Endothelial cell of hepatic sinusoid (primary cell): Measurements from ENCODE around the gene CNMD.

Experiments
- in situ Hi-C: cut with HindIII; loops from 2 replicates; pipeline ENCODE4 v1.10.0; 2017; ENCODE audit warnings: low sequenced_read_pairs

CNMD gene

DNA sequence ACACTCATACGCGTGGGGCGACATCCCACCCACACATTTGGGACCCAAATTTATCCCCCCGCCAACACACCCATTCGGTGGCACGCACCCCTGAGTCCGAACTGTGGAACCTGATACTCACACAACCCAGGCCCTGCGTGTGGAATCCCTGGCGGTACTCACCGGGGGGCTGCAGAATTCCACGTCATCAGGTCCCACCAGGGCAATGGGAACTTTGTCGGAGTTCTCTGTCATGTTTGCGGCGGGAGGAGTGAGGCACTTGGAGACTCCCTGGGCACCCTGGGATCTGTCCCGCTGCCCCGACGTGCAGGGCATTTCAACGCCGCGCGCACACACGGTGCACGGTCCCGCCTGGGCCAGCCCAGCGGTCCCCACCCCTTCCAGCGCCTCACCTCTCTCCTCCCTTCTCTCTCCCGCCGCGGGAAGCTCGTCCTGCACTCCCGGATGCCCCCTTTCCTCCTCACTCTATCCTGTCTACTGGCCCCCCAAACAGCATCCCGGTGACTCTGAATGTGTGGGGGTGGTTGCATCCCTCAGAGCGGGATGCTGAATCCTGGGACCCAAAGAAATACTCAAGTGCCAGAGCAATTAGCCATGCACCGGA is at the start of gene CNMD:
TSS of gene CNMD (minus strand) at position 353 of the 604 bp plus-strand sequence. CDS start at position 234, 119 bp downstream.
- in situ Hi-C loops, result no loop called here

DNA sequence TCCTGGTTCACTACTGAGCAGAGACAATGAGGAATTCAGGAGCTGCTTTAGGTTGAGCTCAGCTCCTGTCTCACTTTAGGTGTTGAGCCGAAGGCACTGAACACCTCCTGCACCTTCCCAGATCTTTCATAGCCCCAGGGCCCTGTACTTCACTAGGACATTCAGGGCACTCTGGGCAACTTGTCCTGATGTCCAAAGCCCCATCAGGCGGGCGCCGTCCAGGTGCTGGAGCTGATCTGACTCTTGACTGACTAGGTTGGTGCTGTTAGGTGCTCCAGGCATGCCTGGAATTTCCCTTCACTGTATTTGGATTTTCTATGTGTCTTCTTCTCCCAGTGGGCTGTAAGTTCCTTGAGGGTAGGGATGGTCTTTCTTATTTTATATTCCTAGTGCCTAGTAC is 48.4 kb upstream of the CNMD start:
- in situ Hi-C loops, result no loop called here

DNA sequence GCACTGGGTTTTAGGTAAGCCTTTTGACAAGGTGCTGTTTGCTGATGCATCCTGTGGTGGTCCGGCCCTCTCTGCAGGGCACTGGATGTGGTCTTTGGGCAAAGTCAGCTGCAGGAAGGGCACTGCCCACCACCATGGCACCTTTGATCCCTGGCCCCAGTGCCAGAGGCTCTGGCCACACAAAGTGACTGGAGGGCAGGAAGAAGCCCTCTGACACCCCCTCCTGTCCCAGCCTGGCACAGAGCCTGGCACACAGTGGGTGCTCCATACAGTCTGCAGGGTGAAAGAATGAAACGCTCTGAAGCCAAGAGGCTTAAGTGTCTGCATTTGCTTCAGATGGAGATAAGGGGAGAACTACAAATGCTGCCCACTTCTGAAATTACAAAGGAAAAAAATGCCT is 47.6 kb upstream of the CNMD start:
- in situ Hi-C loops, result no loop called here

DNA sequence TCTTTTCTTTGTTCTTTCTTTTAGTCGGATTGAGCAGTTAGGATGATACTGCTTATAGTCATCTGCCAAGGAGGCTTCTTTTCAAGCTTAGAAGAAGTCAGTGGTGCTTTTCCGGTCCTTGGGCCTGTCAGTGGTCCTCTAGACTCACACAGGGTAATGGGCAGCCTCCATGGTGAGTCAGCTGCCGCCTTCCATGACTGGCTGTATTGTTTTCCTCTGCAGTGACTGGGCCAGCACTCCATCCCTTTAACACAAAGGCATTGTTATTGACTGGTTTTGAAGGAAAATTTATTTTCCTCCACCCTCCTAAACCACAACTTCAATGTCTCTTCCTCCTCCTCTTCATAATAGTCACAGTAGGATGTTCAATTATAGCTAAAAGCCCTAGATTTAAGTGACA is 47.1 kb upstream of the CNMD start:
- in situ Hi-C loops, result no loop called here

DNA sequence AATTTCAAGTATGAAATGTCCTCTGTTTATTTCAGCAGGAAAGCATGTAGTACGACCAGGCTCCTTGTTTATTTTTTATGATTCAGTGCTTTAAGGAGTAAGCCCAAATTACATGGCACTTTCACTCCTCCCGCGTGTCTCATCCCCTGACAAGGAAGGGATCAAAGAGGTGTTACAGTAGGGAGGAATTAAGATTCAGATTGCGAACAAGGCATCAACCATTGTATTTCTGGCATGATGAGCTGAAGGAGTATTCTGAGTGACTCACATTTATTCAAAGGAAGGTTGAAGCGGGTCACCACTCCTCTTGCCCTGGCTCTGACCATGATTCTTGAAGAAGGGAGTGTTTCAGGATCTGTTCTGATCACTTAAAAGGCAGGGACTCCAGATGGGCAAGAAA is 46.1 kb upstream of the CNMD start:
- in situ Hi-C loops, result no loop called here

DNA sequence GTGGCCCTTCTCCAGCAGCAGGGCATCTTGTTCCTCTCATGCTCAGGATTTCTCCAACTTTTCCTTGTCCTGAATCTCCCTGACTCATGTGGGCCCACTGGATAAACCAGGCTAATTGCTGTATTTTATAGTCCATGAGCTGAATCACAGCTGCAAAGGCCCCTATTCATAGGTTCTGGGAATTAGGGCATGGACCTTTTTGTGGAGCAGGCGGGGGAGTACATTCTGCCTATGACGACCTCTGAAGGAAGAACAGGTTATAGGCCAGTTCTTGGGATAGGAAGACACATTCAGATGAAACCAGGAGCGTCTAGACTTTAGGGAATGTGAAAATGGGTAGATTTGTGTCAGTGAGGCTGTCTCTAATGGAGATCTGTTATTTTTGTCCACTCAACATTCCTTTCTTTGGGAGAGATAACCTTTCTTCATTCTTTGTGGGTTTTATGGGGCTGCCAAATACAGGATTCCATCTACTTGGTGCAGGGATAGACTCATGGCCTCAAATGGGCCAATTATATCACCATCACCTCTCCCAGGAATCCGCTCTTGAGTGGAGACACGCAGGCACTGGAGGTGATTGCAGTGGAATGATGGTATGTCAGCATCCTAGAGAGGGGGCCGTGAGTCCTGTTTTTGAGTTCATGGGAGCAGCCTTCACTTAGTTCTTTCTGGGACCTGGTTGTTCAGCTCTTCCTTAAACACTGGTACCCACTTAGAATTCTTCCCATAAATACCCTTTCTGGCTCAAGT is 45.1 kb upstream of the CNMD start:
- in situ Hi-C loops, result no loop called here

DNA sequence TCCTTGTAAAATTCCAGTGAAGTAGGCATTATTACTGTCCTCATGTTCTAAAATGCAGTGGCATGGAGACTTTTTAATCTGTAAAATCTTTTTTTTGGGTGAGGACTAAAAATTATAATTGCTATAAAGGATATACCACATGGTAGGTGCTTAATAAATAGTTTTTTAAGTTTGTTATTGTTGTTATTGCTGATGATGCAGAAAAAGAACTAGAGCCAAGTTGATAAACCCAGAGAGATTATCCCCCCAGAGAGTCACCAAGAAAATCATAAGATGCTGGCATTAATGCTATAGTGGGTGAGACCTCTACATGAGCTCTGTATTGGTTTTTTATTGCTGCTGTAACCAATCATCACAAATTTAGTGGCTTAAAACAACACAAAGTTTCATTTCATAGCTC is 44.3 kb upstream of the CNMD start:
- in situ Hi-C loops, result no loop called here

DNA sequence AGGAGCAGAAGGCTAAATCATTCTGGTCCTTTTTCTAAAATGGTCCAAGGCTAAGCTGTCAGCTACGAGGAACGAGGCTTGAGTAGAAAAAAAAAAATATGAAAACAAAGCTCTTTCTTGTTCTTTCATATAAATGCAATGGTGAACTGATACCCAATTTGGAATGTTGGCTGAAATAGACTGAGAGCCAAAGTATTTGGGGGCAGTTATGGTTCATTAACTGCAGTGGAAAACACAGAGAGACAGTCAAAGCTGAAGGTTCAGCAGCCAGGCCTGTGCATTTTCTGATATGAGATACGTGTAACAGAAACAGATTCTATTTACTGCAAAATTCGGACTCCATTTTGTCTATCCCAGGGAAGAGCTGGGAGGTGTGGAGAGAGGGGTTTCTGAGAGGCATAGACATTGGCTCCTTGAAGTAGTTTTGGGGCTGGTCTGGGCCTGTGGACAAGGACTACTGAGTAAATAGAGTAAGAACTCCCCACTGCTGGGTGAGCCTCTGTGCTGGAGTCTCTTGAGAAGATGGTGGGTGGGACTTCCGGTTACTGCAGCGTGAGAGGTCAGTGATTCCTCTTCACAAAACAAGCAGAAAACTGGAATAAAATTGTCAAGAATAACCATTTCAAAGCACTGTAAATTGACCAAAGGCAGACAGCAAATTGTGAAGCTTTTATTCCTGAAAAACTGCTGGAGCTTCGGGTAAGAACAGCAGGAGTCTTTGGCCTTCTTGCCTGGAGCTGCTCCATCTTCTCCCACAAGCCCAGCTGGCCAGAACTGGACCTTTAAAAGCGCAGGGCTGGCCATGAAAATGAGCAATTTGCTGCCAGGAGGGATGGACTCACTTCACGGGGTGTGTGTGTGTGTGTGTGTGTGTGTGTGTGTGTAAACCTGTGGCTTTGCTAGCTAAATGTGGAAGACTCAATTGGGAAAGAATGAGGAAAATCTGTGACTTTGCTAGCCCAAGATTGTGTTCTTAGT is 43.1 kb upstream of the CNMD start:
- in situ Hi-C loops, result no loop called here

DNA sequence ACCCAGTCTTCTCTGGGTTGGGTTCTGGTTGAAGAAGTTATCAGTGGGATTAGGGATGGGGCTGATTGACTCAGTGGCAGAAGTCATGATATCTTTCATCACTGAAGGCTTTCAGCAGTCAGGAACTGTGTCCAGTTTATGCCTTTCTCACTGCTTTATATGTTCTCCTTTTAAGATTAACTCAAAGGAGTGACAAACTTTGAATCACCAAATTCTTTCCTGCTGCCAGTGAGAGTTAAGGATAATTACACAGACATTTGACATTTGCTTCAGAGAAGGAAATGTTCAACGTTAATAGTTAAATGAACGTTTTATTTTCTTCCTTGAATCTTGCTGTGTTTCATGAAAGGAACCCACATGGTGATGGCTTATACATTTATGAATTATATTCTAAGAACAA is 41.0 kb upstream of the CNMD start:
- in situ Hi-C loops, result no loop called here

DNA sequence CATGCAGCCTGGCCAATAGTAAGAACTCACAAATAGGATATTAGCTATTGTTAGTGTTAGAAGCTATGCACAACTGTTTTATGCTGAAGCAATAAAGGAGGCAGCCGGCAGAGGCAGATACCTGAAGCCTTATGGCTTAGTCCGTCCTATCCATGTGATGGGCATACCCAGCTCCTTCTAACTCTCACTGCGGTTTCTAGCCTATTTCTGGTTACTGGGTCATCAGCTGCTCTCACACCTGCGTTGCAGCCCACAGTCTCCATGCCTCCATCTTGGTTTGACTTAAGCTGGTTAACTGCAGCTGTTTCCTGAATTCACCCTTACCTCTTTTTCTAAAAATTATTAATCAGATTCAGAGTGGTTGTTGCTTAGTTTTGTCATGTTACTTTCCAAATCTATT is 40.5 kb upstream of the CNMD start:
- in situ Hi-C loops, result no loop called here

DNA sequence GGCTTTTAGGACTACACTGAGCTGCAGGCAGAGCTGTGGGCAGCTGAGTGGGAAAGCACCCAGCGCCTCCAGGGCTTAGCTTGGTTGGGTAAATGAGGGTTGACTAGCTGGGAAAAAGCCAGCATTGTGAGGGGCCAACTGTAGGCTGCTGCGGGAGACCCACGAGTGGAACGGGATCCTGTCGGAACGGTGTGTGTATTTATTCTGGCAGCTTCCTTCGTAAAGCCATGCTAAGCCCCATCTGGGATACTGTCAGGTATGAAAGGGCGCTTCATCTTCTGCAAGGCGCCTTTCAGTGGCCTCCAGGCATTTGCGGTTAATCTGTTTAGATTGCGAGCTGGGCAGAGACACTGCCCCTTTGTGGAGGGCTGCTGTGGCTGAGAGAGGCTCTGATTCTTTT is 39.5 kb upstream of the CNMD start:
- in situ Hi-C loops, result no loop called here

DNA sequence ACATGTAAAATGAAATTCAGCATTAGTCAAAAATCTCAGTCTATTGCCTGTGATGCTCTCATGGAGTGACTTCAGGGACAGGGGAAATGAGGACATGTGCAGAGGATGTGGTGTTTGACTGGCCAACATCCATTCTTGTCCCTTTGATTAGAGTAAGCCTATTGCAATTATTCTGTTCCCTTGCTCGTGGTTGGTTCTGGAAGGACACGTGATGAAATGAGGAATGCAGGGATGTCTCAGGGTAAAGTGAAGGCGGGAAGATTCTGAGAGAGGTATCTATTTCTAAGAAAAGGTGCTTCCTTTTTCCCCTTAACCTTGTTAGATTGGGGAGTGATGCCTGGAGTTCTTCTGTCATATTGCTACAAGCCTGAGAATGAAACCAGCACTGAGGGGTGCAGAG is 37.1 kb upstream of the CNMD start:
- in situ Hi-C loops, result no loop called here

DNA sequence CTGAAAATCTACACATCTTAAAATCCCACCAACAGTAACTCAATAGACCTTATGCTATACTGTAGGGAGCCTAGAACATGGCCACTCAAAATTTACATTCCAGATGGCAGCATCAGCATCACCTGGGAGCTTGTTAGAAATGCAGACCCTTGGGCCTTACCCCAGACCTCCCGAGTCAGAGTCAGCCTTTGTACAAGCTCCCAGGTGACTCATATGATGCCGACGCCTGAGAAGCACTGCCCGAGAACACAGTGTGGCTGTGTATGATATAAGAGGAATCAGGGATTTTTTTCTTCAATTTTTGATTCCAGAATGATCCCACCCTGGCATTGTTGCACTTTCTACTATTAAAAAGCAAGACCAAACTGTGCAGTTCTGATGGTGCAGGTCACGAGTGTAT is 35.9 kb upstream of the CNMD start:
- in situ Hi-C loops, result no loop called here

DNA sequence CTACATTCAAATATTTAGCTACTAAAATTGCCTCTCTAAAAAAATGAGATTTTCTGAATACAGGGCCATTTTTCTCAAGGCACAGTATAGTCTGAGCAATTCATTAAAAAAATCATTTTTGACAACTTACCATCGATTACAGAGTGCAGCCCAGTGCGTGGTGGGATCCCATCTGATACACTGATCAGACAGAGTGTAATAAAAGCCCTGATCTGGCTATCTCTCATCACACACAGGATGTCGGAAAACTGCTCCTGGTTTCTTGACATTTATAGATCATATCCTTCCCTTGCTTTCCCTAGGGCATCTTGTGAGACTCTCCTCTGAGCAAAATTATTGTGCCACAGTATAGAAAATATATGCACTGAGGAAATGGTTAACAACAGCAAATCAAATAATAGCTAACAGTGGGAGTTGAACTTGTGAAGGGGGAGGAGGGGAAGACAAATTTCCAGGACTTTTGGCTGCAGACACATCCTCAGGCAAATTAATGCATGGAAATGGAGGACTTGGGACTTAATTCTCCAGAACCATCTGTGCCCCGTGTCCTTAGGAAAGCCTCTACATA is 28.4 kb upstream of the CNMD start:
- in situ Hi-C loops, result no loop called here

DNA sequence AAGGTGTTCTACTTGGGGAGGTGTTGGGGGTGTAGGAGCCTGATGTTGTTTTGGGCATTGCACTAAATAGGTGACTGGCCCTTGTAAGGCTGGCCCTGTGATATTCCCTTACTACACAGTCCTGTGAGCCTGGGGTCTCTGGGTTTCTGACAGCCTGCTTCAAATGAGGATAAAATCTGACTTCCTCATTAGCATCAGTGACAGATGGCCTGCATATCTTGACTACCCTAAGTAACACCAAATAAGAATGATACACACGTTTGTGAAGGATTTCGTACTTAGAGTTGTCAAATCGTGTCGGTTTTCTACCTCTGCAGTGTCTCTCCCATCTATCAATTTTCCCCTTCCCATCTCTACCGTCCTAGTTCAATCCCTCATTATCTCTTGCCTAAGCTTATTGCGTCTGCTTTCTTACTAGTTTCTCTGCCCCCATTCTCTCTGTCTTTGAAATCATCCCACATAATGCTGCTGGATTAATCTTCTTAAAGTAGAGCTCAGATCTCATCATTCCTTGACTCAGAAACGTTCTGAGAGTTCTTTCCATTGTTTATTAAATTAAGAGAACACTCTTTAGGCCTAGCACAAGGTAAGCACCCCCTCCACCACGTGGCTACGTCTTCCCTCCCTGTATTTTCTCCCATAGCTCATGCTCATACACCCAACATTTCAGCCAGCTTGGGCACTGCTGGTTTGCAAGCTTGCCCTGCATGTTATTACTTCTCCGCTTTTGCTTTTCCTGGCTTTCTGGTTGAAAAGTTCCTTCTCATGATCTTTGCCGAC is 26.2 kb upstream of the CNMD start:
- in situ Hi-C loops, result no loop called here

DNA sequence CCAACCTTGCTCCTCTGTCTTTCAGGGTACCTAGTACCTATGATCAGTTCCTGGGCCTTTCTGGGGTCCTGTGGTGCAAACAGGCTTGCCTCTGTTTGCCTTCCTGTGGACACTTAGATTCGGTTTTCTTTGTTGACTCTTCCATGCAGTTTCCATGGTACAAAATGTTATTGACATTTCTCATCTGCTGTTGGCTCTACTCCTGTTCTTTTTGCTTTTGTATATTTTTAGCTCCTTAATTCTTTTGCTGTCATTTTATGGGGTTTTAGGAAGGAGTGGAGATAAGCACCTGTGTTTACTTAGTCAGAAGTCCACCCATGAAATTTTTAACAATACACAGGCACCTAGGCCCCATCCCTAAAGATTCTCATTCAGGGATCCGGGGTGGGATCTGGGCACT is 20.5 kb upstream of the CNMD start:
- in situ Hi-C loops, result no loop called here

DNA sequence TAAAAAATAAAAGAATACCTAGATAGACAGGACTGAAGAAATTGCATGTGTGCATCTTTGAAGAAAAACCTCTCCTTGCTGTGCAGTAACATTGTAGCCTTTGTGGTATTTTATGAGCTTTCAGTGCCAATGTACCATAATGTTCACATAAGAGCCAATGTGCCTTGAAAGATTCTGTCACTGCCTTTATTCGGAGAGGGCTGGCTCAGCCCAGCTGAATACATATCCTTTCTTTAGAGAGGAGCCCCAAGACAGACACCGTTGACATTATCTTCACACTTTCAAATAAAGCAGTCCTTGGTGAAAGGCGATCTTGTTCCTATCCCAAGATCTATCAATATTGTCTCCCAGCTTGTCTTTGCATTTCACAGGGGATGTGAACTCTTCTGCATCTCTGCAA is 18.5 kb upstream of the CNMD start:
- in situ Hi-C loops, result no loop called here

DNA sequence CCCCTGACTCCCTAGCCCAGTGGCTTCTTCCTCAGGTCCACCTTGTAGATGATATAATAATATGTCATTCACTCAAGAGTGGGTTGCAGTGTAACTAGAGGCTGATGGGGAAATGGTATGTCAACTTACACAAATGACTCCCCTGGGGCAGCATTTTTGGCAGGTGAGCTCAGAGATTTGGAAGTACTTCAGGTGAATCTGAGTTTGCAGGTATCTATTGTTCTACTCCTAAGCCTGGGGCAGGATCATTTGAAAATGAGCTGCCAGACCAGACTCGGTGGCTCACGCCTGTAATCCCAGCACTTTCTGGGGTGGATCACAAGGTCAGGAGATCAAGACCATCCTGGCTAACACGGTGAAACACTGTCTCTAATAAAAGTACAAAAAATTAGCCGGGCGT is 11.6 kb upstream of the CNMD start:
- in situ Hi-C loops, result no loop called here

DNA sequence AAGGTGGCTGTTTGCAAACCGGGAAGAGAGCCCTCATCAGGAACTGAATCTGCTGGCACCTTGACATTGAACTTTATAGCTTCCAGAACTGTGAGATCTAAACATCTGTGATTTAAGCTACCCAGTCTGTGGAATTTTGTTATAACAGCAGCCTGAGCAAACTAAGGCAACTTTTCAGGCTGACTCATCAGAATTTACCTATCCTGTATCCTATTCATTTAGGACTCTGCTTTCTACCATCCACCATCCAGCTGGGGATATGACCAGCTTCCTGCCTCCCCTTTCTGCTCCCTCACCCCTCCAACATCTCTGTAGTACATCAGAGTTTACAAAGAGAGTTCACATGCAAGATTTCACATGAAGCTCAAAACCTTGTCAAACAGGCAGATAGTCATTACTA is 11.1 kb upstream of the CNMD start:
- in situ Hi-C loops, result no loop called here

DNA sequence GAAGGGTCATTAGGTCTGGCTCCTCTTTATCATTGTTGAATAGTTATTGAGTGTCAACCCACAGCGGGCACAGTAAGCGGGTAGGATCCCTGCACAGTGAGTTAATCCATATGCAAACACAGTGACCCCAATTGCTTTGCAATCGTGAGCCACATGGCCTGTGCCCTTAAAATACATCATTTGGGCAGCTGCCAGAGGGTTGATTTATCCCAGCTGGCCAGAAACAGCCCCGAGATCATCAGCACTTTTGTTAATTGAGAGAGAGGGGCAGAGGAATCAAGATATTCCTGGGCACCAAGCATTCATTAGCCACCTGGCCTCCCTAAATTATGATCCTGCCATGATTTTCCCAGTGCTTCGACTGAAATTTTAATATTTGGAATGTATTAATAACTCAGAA is 9.8 kb upstream of the CNMD start:
- in situ Hi-C loops, result no loop called here

DNA sequence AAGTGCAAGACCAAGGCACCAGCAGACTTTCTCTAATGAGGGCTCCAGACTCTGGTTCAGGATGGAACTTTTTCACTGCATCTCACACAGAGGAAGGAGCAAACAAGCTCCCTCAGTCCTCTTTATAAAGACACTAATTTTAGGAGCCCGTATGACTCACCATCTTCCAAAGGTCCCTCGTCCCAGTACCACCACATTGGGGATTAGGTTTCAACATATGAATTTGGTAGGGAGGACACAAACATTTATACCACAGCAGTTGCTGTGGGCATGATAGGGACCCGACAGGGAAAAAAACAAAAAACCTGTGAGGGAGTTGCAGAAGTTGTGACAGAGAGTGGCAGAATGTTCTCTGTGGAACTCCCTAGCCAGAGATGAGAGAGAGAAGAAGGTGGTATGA is 6.5 kb upstream of the CNMD start:
- in situ Hi-C loops, result no loop called here
